ENCODE data around the gene GRID2. TPM values are rescaled to one million over a fixed set of nuclear protein-coding genes. Genes with fewer than 3 reads are reported as not detected.

Gene GRID2
- total and polyA plus RNA-seq, 10 of the 15 experiments (the other 5 are each of a cell fraction or from before 2014, with no cell fraction given): not detected

DNA sequence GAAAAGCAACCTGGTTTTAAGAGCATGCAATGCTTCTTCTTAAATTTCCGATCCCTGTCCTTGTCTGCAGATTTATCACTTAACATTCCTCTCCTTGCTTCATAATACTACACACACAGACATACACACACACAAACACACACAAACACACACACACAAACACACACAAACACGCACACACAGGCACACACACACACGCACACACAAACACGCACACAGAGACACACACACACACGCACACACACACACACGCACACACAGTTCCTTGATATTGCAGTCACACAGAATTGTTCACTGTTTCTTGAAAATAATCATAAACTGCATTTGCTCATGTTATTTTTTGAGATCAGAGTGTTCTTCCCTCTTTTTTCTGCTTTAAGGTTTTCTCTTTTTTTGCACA lies 1066.5 kb downstream of the GRID2 start:
- in situ Hi-C loops (cut with MboI): no loop called here
- intact Hi-C loops (cut with micrococcal nuclease; ENCODE audit: unreplicated experiment): no loop called here
- ATAC-seq: no peak
- TF ChIP-seq TCF3 (IDR thresholded peaks at IDR 0.05; ENCODE audit: borderline replicate concordance, insufficient read depth, low read depth, low read length): no peak
- no peak for TF ChIP-seq KDM1A (IDR thresholded peaks at IDR 0.05; ENCODE audit: borderline replicate concordance)
- no peak for TF ChIP-seq EED (IDR thresholded peaks at IDR 0.05; ENCODE audit: low read depth)
- no peak for TF ChIP-seq SIX5 (IDR thresholded peaks at IDR 0.05; ENCODE audit: low read depth, low read length, severe bottlenecking)
- no peak for TF ChIP-seq GATAD2B (conservative IDR thresholded peaks at IDR 0.05; ENCODE audit: low read depth)
- TF ChIP-seq E4F1 (IDR thresholded peaks at IDR 0.05; ENCODE audit: borderline replicate concordance, partially characterized antibody): no peak
- TF ChIP-seq USF1 (IDR thresholded peaks at IDR 0.05; ENCODE audit: borderline replicate concordance, extremely low read length, insufficient read depth, low read depth, low read length): no peak
- no peak for TF ChIP-seq BCLAF1 (IDR thresholded peaks at IDR 0.05)
- TF ChIP-seq JUND (IDR thresholded peaks at IDR 0.05; ENCODE audit: low read depth, low read length): no peak
- no peak for TF ChIP-seq KAT2A (conservative IDR thresholded peaks at IDR 0.05; ENCODE audit: control insufficient read depth, low read depth, low read length)
- TF ChIP-seq NFIC (IDR thresholded peaks at IDR 0.05; ENCODE audit: low read depth, low read length): no peak
- no peak for TF ChIP-seq NBN (IDR thresholded peaks at IDR 0.05)
- no peak for TF ChIP-seq NFYB (IDR thresholded peaks at IDR 0.05; ENCODE audit: insufficient read depth, low read depth, low read length)
- TF ChIP-seq MTA3 (IDR thresholded peaks at IDR 0.05; ENCODE audit: borderline replicate concordance, low read length): no peak
- TF ChIP-seq CHD4 (IDR thresholded peaks at IDR 0.05): no peak
- TF ChIP-seq TBL1XR1 (IDR thresholded peaks at IDR 0.05; ENCODE audit: low read depth, low read length): no peak

More for the DNA sequence above, 1066.5 kb downstream of the GRID2 start:
- WGBS (ENCODE audit: insufficient coverage, insufficient replicate concordance, low lambda C conversion rate, missing lambda C conversion rate): 63% methylated on average over 6 of the region's 6 CpGs
- FAIRE-seq (no peak), DNase-seq (ENCODE audit: low read depth, low spot score) (no peak)
- no peaks in the 10 kb centered on the region for H3K36me3 ChIP-seq (ENCODE audit: control insufficient read depth in 2 of 2, insufficient read depth in 2 of 2, low read length in 1 of 2)
- BruUV-seq (replicated peaks): no TSS peak
- no peaks in the 10 kb centered on the region for H3K9me3 ChIP-seq (replicated peaks; ENCODE audit: control insufficient read depth, insufficient read depth, low read length)
- no peak overlapping the region for H3K27ac ChIP-seq (ENCODE audit: control insufficient read depth, insufficient read depth)
- no peaks in the 10 kb centered on the region for H3K4me1 ChIP-seq (ENCODE audit: control insufficient read depth, insufficient read depth, low read length)
- no peak overlapping the region for H2AFZ ChIP-seq (ENCODE audit: control insufficient read depth, low read depth, low read length)
- SMC1A ChIA-PET (ENCODE audit: uncharacterized antibody, unreplicated experiment): no interaction called here
- H3K27me3 ChIP-seq (replicated peaks in 1 of 2; ENCODE audit: control insufficient read depth in 2 of 2, insufficient read depth in 2 of 2, low read length in 1 of 2): no peaks in the 10 kb centered on the region
- RAD21 ChIA-PET (ENCODE audit: unreplicated experiment): interaction anchor here (0.6 to 1.7 kb wide), 2 partner anchors 17 to 212 kb away, joined by 3 to 5 read pairs; no protein-coding TSS in a partner anchor
- H3K4me3 ChIP-seq: no peak overlapping the region
- no peak overlapping the region for H3K4me2 ChIP-seq (ENCODE audit: control insufficient read depth, insufficient read depth)
- H4K20me1 ChIP-seq (ENCODE audit: control insufficient read depth, insufficient read depth): no peaks in the 10 kb centered on the region
- CTCF ChIA-PET: no interaction called here
- no peak overlapping the region for H3K9ac ChIP-seq (ENCODE audit: control insufficient read depth, insufficient read depth, low read length)
- POLR2A ChIA-PET: no interaction called here
- no peaks in the 10 kb centered on the region for H3K79me2 ChIP-seq (ENCODE audit: control insufficient read depth, insufficient read depth, low read length)

All from GM12878 (cell line).